GM18868 (cell line): ENCODE measurements around the gene FOXP1.
"Not testable (repeated sequence)": the region's sequence is repeated elsewhere in the genome, so short reads cannot be mapped to it uniquely, and the experiment has no call there.

Experiments used
- ATAC-seq: cut with Tn5 transposase; IDR thresholded peaks from one replicate; pipeline ENCODE4 v1.9.1; 2021; ENCODE audit warnings: mild to moderate bottlenecking, moderate library complexity; ENCODE audit not compliant: unreplicated experiment

Gene FOXP1

DNA sequence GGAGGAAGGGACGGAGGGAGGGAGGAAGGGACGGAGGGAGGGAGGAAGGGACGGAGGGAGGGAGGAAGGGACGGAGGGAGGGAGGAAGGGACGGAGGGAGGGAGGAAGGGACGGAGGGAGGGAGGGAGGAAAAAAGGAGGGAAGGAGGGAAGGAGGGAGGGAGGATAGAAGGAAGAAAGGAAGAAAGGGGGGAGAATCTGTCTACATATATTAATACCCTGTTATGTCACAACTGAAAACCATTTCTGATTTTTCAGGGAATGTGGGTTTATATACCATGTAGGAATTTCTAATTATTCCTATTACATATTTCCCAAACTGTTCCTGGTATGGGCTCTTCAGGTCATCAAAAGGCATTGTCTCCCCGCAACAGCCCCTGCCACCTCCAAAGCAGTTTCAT, 147.7 kb downstream of the FOXP1 start:
- ATAC-seq, result not testable (repeated sequence)

DNA sequence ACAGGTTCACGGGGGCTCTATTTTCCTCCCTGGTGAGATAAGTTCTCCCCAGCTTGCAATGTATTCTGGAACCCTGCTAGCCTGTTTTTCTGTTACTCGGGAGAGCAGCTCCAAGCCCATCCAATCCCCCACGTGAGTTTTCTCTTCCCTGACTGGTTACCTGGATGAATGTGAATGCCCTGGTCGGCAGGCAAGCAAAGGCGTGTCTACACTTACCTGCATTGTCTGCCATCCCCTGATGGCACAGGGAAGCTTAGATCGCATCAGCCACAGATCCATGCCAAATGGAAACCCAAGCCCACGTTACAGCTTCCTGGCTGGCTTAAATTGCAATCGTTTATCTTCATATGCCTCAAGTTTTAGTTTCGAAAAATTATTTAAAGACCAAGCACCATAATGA, 149.9 kb downstream of the FOXP1 start:
- ATAC-seq, result no peak

DNA sequence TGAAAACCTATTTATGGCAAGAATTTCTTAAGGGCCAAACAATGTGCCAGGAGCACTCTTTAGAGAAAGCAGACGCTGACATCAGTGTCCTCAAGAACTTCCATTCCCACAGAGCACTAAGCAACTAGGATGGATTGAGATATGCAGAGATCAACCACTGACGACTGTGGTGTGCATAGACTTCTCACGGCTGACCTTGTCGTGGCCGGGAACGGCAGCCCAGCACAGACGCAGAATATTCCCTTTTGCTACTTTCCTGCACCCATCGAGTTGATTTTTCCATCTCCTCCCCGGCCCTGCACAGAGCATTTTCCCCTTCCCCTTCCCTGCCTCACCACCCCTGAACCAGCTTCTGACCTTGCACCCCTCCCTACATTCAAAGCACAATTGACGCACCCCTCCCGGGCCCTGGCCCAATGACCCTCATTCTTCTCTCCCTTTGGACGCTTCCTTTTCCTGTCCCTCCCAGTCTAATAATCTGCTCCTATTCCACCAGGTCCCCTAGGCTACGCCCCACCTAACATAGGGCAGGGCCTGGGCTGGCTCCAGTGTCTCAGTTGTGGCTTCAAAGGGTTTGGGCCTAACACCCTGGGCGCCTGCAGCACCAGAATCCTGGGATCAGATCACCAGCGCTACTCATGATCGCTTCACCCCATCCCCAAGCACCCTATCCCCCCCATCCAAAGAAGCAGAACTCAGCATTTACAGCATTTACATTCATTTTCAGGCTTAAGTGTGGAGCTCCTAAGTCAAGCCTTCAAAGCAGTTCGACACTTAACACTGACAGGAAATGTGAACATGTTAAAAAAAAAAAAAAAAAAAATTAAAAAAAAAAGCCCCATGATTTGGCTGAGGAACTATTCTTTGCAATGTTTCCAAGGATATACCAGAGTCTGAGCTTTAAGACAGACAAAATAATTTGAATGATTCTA, 151.2 kb downstream of the FOXP1 start:
- no peak for ATAC-seq

GRCh38 chr3:71430941-71431552, 152.5 kb downstream of the FOXP1 start:
- no peak for ATAC-seq

DNA sequence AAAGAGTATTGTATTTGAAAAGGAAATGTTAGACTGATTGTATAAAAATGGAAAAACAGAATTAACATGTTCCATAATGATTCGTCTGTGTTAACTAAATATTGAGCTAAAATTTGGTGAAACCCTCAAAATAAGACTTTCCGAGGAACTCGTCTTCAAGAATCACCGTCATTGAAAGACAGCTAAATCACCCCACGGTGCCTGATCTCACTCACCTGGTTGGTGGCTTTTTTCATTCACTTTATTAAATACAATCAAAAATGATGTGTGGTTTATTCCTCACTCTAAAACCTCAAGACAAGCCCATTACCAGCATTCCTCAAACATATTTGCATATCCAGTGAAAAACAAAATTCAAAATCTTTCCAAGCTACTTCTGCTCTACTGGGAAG, 153.9 kb downstream of the FOXP1 start:
- ATAC-seq, result no peak

DNA sequence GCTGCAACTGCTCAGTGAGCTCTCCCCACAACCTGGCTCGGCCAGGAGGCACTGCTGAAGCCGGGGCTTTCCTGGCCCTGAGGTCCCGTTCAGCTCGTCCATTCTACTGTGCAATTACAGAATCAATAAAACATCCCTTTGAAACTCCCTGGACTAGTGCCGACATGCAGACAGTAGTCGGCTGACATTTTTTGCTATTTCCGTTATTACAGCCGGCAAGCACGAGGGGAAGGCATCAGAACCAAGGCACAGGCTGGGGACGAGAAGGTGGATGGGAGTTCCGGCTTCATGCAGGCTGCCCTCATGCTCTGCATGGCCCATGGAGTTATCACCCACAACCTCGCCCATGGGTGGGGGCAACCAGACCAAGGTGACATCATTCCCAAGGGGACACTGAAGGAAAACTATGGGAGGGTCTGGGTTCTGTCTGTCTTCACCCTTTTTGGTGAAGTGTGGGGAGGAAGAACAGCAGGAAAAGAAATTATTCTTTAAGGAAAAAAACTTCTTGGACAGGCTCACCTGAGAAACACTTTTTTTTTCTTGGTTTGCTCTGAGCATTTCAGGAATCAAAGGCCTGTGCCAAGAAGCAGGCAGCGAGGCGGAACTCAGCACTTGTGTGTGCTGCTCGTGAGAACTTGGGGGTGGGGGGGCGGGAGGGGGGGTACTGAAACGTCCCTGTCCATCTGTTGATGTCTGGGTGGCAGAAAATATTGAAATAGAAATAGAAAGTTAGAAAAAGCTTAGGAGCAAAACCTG, 154.5 kb downstream of the FOXP1 start:
- peak; percentile 55 for ATAC-seq

- ATAC-seq, result no peak
These were observed 157.9 kb downstream of the FOXP1 start for GRCh38 chr3:71425491-71426071.

DNA sequence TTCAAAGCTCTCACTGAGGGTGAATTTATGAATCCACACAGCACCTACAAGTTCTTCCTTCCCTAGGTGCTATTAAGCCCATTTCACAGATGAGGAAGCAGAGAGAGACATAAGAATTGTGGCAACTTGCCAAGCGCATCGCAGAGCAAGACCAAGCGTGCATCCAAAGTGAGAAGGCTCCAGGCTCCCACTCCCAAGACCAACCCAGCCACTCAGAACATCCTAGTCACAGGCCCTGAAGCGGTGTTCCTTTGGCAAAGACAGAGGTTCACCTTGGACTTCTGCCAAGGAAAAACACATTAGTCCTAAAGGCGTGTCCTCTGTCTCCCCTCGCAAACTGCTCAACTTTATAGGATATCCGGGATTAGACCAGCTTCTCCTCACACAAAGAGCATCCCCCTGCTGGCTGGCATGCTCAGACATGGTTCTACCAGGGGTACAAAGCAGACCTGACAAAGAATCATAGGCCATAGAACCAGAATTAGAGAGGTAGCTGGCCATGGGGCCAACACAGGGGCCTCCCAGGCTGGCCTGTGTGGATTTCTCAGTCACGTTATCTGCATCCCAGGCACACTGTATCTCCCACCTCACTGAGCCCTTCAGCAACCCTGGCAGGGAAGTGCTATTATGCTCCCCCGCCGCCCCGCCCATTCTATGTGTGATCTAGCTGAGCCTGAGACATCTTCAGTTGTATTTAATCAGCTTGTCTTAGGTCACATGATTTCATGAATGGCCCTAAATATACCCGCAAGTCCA, 160.2 kb downstream of the FOXP1 start:
- no peak for ATAC-seq

GRCh38 chr3:71421820-71422566, 161.5 kb downstream of the FOXP1 start:
- peak; percentile 93 for ATAC-seq

- peak; percentile 44 for ATAC-seq
These were observed 162.1 kb downstream of the FOXP1 start for GRCh38 chr3:71421475-71421819.

DNA sequence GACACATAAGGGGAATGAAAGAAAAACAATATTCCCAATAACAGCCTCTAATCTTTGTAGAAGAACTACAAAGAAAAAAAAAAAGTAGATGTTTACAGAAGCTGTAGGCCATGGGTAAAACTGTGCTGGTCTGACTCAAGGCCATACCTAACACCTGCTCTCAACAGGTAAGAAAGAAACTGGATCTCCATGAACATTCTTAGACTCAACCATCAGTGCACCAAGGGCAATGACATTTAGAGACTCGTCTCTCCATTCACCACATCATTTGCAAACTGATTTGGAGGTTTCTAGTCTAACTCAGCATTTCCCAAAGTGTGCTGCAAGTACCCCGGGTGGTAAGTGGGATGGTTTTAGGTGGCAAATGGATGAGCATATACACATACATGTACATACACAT, 164.2 kb downstream of the FOXP1 start:
- no peak for ATAC-seq

DNA sequence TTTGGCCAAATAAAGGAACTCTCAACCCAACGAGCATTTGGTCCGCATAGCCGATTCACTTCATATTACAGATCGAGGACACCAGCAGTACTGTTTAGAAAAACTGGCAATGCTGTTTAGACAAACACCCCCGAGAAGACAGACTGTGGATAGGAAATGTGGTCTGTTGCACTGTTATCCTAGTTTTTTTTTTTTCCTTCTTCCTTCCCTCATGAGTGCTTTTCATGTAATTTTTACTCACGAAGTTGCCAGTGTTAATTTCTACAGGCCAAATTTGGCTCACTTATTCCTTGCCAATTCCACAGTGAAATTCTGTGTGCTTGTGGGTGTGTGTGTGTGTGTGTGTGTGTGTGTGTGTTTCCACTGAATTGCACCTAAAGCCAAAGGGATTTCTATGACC, 165.7 kb downstream of the FOXP1 start:
- ATAC-seq, result no peak

GRCh38 chr3:71416876-71417275, 166.7 kb downstream of the FOXP1 start:
- no peak for ATAC-seq

DNA sequence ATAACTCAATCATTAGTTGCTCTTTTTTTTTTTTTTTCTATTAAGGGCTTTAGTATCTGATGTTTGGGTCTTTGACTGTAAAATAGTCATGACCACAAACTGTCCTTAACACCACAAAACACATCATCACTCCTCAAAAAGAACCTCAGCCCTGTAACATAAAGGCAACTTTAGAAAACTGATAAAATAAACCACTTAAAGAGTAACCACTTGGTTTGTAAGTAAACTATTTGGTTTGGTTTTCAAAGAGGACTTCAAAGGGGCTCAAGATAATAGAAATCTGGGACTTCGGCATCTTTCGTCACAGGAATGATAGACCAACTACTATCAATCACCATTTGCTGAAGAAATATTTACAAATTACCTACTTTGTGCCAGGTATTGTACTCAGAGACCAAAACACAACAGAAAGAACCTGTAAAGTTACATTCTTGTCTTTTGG, 167.8 kb downstream of the FOXP1 start:
- no peak for ATAC-seq

DNA sequence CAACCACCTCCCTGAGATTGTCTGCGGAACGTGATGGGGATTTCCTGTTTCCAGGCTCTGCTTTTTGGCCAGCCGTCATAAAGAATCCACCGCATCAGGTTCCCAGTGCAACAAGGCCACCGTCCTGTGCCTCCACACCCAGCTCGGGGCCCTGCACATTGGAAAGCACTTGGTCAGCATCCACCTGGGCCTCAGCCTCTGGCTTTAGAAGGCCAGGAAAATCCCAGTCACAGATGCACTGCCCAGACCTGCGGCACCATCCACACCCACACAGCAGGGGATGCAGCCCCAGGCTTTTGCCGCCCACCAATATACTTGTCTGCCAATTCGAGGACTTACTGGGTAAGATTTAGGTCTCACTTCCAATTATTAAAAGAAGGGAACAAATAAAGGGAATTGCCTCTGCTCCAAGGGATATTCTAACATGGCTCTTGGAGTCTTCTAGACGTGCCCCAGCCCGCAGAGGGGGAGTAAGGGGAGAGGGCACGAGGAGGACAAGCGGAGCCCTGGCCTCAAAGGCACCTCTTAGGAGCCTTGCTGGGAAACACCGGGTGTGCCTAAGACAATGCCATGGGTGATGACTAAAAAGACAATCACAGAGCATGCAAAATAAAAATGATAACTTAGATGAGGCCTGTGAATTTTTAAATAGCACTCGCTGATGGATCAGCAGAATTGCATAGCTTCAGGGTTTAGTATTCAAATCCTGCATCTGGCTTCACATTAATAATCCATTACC, 169.2 kb downstream of the FOXP1 start:
- ATAC-seq, result no peak

- ATAC-seq, result no peak
These were observed 170.0 kb downstream of the FOXP1 start for GRCh38 chr3:71413572-71413971.

- no peak for ATAC-seq
These were observed 174.2 kb downstream of the FOXP1 start for GRCh38 chr3:71409352-71409751.

- ATAC-seq, result no peak
These were observed 174.6 kb downstream of the FOXP1 start for GRCh38 chr3:71408903-71409302.

GRCh38 chr3:71407823-71408222, 175.7 kb downstream of the FOXP1 start:
- ATAC-seq, result no peak
